Inflammatory macrophage treated with lipopolysaccharide for 4 hours (primary cell): ENCODE results near the gene RTEL1.
A peak's percentile ranks its signal among the peaks of the same experiment; 100 is the strongest.

Experiments
- DNase-seq: peaks from one replicate; pipeline ENCODE4 v3.0.0-alpha.2; 2020

The RTEL1 gene

DNA sequence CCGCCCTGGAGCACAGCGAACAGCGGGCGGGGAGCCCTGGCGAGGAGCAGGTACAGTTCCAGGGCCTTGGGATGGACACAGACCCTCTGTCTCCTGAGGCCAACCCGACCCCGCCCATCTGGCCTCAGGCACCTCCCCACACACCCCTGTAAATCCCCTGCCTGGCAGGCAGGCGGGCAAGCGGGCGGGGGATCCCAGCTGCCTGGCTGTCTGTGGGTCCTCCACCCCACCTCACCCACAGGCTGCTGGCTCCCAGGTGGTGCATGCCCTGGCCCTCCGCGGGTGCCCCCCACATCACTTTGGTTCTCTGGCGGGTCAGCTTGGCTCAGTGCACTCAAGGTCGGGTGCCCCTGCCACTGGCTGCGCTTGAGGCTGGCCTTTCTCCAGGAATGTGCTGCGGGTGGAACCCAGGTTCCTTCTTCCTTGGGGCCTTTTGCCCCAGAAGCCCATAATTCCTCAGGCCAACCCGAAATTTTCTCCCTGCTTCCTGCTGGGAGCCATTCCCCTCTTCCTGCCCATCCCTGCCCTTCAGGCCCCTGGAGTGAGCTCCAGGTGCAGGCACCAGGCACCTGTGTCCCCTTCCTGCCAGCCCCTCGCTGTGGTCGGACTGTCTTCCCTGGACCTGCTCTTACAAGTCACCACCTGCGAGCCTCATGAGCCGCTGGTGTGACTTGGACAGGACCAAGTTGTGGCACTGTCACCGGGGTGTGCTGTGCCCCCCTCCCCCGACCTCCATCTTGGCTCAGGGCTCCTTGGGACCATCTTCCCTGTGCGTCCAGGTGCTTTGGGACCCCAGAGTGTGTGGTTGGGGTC, 33.0 kb downstream of the RTEL1 start:
- DNase-seq = no peak

DNA sequence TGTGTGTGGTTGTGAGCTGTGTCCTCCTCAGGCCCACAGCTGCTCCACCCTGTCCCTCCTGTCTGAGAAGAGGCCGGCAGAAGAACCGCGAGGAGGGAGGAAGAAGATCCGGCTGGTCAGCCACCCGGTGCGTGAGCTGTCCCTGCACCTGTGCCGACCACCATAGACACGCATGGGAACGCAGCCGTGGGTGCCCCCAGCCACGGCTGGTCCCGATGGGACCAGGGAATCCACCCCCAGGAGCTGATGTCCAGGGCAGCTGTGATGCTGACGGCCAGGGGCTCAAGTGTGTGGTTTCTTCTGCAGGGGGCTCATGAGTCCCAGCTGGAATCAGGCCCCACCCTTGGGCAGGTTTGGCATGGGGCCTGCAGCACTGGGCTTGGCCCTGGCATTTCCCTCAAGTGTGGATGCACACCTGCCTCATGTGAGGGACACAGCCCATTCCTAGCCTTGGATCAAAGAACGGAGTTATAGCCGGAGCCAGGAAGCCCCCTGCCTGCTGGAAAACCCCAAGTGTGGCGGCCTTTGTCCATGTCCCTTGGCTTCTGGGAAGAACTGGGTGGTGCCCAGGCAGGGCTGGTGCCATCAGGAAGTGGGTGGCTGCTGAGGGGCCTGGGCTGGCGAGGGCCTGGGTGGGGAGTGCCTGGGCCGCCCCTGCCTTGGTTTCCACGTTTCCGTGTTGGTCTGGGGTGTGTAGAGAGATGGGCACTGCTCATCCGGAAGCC, 33.8 kb downstream of the RTEL1 start:
- DNase-seq = no peak

DNA sequence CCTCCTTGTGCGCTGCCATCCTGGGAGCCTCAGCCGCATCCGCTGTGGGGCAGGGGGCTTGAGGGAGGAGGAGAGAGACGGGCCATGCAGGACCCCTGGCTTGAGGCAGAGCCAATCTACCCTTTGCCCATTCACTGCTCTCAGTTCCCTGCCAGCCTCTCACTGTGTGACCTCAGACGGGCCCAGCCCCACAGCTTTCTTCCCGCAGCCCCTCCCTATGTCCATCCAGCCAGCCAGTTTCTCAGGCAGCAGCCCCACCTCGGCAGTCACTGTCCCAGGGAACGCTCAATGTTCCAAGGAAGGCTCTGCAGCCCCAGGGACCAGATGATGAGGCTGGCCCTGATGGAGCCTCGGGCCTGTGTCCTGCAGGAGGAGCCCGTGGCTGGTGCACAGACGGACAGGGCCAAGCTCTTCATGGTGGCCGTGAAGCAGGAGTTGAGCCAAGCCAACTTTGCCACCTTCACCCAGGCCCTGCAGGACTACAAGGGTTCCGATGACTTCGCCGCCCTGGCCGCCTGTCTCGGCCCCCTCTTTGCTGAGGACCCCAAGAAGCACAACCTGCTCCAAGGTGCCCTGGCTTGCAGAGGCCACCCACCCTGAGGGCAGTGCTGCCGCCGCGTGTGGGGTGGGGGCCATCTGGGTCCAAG, 34.4 kb downstream of the RTEL1 start:
- no peak for DNase-seq

DNA sequence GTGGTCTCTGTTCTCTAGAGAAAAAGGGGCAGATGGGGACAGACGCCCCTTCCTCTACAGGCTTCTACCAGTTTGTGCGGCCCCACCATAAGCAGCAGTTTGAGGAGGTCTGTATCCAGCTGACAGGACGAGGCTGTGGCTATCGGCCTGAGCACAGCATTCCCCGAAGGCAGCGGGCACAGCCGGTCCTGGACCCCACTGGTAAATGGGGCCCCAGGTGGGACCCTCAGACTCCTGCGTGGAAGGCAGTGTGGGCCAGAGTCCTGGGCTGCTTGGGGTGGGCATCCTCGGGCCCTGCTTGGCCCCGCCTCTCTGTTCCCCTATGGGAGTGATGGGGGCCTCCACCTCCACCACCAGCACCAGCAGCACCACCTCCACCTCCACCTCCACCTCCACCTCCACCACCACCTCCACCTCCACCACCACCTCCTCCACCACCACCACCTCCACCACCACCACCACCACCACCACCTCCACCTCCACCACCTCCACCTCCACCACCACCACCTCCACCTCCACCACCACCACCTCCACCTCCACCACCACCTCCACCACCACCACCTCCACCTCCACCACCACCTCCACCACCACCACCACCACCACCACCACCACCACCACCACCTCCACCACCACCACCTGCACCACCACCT, 35.1 kb downstream of the RTEL1 start:
- no peak for DNase-seq

DNA sequence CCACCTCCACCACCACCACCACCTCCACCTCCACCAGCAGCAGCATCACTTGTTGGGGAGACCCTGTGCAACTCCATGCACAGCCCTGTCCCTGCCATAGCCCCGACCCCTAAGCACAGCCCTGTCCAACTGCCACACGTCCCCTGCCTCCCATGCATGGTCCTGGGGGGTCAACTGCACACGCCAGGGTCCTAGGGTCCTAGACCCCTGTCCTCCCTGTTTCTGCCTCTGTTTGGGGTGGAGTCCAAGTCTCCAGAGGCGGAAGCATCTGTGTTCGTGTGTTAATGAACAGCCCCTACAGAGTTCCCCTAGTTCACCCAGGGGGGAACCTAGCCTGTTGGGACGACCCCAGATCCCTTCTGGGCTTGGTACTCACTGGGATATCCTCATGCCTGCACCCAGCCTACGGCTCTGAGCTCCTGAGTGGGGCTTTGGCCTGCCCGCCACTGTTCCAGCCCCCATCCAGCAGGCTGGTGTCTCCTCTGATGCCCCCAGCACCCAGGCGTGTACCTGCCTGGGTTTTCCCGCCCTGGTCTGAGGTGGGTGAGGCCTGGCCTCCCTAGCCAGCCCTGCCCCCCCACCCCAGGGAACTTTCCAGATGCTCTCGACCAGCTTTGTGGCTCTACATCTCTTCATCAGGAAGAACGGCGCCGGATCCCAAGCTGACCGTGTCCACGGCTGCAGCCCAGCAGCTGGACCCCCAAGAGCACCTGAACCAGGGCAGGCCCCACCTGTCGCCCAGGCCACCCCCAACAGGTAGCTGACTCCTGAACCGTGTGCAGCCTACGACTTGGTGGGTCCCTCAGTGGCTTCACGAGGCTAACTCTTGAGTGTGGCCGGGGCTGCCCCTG, 35.8 kb downstream of the RTEL1 start:
- no peak for DNase-seq

DNA sequence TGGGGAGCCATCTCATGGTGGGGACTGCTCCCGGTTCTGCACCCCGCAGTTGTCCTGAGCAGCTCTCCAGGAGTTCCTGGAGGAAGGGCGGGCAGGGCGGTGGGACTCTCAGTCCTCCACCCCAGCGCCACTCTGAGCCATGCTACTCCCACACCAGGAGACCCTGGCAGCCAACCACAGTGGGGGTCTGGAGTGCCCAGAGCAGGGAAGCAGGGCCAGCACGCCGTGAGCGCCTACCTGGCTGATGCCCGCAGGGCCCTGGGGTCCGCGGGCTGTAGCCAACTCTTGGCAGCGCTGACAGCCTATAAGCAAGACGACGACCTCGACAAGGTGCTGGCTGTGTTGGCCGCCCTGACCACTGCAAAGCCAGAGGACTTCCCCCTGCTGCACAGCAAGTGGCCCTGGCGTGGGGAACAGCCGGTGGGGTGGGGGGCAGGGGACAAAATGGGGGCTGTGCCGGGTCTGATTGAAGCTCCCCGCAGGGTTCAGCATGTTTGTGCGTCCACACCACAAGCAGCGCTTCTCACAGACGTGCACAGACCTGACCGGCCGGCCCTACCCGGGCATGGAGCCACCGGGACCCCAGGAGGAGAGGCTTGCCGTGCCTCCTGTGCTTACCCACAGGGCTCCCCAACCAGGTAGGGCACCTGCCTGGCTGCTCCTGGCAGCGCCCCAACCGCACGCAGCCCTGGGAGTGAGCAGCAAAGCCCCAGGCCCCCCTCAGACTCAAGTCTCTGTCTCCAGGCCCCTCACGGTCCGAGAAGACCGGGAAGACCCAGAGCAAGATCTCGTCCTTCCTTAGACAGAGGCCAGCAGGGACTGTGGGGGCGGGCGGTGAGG, 36.7 kb downstream of the RTEL1 start:
- no peak for DNase-seq

DNA sequence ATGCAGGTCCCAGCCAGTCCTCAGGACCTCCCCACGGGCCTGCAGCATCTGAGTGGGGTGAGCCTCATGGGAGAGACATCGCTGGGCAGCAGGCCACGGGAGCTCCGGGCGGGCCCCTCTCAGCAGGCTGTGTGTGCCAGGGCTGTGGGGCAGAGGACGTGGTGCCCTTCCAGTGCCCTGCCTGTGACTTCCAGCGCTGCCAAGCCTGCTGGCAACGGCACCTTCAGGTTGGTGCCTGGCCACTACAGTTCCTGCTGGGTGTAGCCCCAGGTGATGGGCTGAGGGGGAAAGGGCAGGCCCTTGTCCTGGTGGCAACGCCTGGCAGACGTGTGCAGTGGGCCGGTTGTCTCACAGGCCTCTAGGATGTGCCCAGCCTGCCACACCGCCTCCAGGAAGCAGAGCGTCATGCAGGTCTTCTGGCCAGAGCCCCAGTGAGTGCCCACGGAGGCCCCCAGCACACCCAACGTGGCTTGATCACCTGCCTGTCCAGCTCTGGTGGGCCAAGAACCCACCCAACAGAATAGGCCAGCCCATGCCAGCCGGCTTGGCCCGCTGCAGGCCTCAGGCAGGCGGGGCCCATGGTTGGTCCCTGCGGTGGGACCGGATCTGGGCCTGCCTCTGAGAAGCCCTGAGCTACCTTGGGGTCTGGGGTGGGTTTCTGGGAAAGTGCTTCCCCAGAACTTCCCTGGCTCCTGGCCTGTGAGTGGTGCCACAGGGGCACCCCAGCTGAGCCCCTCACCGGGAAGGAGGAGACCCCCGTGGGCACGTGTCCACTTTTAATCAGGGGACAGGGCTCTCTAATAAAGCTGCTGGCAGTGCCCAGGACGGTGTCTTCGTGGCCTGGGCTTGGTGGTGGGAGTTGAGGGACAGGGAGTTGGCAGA, 37.6 kb downstream of the RTEL1 start:
- no peak for DNase-seq

DNA sequence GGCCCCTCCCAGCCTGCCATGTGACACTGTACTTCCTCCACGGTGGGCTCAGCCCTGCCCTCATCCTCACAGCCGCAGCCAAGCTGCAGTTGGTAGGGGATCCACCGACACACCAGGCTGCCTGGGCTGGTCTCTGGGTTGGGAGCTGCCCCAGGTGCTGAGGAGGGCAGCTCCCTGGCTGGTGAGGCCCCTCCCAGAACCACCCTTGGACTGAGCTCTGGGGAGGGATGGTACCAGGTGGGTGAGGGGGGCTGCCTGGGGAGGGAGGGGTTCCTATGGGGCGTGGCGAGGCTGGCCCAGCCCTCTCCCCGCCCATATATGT, 38.2 kb downstream of the RTEL1 start:
- DNase-seq = peak; percentile 2

DNA sequence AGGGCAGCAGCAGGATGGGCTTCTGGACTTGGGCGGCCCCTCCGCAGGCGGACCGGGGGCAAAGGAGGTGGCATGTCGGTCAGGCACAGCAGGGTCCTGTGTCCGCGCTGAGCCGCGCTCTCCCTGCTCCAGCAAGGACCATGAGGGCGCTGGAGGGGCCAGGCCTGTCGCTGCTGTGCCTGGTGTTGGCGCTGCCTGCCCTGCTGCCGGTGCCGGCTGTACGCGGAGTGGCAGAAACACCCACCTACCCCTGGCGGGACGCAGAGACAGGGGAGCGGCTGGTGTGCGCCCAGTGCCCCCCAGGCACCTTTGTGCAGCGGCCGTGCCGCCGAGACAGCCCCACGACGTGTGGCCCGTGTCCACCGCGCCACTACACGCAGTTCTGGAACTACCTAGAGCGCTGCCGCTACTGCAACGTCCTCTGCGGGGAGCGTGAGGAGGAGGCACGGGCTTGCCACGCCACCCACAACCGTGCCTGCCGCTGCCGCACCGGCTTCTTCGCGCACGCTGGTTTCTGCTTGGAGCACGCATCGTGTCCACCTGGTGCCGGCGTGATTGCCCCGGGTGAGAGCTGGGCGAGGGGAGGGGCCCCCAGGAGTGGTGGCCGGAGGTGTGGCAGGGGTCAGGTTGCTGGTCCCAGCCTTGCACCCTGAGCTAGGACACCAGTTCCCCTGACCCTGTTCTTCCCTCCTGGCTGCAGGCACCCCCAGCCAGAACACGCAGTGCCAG, 38.7 kb downstream of the RTEL1 start, which contains the start of gene TNFRSF6B:
TSS of gene TNFRSF6B (plus strand) at position 25 of the 729 bp plus-strand sequence. CDS start at position 141, 116 bp downstream.
- no peak for DNase-seq

DNA sequence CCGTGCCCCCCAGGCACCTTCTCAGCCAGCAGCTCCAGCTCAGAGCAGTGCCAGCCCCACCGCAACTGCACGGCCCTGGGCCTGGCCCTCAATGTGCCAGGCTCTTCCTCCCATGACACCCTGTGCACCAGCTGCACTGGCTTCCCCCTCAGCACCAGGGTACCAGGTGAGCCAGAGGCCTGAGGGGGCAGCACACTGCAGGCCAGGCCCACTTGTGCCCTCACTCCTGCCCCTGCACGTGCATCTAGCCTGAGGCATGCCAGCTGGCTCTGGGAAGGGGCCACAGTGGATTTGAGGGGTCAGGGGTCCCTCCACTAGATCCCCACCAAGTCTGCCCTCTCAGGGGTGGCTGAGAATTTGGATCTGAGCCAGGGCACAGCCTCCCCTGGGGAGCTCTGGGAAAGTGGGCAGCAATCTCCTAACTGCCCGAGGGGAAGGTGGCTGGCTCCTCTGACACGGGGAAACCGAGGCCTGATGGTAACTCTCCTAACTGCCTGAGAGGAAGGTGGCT, 39.3 kb downstream of the RTEL1 start:
- DNase-seq = no peak

DNA sequence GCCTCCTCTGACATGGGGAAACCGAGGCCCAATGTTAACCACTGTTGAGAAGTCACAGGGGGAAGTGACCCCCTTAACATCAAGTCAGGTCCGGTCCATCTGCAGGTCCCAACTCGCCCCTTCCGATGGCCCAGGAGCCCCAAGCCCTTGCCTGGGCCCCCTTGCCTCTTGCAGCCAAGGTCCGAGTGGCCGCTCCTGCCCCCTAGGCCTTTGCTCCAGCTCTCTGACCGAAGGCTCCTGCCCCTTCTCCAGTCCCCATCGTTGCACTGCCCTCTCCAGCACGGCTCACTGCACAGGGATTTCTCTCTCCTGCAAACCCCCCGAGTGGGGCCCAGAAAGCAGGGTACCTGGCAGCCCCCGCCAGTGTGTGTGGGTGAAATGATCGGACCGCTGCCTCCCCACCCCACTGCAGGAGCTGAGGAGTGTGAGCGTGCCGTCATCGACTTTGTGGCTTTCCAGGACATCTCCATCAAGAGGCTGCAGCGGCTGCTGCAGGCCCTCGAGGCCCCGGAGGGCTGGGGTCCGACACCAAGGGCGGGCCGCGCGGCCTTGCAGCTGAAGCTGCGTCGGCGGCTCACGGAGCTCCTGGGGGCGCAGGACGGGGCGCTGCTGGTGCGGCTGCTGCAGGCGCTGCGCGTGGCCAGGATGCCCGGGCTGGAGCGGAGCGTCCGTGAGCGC, 39.9 kb downstream of the RTEL1 start:
- DNase-seq = no peak

DNA sequence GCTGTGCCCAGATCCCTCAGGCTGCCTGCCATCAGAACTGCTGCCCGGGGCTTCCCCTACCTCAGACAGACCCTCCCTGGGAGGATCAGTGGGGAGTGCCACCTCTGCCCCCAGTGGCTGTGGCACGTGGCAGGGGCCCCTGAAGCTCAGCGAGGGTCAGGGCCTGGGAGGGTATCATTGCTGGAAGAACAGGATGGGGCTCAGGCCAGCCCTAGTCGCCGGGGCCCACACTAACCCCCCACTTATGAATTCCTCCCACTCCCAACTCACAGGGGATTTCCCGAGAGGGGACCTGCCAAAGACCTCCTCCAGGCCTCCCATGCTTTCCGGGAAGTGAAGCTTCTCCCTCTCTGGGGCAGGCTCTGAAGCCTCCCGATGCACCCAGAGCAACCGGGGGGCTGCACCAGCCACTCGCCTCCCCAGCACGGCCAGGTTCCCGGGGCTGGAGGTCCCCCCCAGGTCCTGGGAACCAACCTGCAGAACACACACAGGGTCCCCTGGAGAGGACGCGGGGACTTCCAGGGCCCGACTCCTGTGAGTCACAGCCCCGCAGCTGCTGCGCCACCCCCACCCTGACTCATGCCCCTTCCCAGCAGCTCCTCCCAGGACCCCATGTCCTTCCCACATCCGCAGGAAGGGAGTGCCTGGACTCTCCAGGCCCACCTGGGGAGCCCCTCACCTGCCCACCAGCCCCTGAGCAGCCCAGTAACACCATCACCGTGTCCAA, 40.8 kb downstream of the RTEL1 start:
- peak; percentile 7 for DNase-seq

DNA sequence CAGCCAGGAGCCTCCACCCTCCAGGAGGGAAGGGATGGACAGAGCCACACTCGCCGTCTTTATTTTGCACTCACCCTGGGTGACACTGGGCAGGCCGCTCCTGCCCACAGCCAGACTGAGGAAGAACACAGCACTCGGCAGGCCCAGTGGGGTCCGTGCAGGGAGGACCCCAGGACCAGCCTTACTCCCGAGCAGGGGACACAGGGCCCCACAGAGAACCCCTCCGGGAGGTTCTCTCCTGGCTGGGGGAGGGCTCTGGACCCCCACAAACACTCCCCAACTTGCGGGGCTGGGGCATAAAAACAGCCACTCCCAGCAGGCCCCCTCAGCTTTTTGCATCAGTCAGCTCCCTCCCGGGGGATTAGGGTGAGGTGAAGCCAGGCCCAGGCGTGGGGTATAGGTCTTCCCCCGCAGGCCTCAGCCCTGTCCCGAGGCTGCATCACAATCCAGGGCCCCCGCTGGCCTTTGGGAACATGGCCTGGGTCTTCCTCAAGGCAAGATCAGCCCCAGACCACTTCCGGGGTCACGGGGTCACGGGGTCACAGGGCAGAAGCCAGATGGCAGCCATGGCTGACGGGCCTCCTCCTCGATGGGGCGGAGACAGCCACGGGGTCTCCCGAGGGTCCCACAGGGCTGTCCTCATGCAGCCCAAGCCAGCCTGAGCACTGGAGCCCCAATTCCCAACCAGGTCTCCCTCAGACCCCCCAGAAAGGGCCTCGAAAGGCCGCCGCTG, 41.5 kb downstream of the RTEL1 start:
- DNase-seq = no peak

DNA sequence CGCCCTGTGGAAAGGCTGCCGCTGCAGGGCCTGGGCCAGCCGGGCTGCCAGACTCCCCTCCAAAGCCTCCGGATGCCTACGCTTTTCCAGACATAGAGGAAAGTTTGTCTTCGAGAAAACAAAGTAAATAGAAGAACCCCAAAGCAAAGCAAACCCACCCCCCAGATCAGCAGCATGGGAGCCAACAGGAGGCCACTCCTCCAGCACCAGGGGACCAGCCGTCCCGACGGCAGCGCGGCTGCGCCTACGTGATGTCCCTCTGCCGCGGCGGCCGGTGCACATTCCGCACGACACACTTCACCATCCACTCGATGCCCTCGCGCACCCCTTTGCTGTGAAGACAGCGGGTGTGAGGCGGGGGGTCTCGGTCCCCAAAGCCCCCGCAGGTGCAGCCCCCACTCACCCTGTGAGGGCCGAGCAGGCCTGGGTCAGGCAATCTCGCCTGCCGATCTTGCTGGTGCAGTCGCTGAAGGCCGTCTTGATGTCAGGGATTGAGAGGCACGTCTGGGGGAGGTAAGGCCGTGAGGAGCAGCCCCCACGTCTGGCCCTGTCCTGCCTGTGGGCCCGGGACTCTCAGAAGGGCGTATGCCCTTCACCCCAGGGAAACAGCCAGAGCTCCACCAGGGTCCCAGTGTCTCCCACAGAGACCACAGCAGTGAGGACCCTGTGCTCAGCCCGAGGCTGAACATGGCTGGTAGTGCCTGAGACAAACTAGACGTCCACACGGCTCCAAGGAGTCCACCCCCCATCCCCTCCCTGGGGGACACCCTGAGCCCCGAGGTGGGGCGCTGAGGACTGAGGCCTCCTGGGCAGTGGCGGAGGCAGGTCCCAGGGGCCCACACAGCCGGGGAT, 42.3 kb downstream of the RTEL1 start:
- no peak for DNase-seq

DNA sequence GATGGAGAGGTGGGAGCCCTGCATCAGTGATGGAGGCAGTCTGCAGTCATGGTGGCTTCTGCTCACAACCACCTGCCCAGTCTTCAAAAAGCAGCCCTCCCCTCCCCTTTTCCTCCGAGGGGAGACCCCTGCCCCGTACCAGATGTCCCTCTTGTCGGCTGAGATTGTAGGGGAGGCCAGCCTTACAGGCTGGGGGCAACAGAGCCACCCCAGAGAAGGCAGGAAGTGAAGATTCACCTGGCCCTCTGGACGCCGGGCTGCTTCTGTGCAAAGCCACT, 42.9 kb downstream of the RTEL1 start:
- no peak for DNase-seq

DNA sequence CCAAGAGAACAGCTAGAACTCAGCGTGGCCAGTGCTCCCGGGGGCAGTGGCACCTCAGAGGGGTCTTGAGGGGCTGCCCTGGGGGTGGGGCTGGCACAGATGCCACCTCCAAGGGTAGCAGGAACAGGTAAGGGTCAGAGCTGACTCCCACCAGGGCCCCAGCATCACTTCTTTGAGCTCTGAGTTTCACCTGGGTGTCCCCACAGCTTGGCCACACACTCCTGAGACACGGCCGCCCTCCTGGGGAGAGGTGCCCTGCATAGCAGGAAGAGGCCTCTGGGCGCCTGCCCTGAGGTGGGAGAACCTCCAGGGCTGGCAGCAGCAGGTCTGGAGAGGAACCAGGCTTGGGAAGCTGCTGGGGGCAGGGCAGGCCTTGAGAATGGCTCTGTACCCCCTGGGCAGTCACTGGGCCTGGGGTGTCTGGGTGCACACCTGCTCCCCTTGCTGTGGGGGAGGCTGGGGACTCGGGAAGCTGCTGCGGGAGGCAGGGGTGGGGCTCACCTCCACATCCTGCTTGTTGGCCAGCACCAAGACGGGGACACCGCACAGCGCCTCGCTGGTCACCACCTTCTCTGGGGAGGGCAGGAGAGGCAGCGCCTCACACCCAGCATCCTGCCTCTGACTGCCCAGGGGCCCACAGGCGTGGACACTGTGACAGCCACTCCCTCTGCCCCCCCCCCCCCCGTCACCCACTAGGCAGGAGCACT, 43.4 kb downstream of the RTEL1 start:
- DNase-seq = no peak
